ENCODE results near the gene RPGRIP1.
"Not testable (repeated sequence)": the region's sequence is repeated elsewhere in the genome, so short reads cannot be mapped to it uniquely, and the experiment has no call there.

The RPGRIP1 gene

DNA sequence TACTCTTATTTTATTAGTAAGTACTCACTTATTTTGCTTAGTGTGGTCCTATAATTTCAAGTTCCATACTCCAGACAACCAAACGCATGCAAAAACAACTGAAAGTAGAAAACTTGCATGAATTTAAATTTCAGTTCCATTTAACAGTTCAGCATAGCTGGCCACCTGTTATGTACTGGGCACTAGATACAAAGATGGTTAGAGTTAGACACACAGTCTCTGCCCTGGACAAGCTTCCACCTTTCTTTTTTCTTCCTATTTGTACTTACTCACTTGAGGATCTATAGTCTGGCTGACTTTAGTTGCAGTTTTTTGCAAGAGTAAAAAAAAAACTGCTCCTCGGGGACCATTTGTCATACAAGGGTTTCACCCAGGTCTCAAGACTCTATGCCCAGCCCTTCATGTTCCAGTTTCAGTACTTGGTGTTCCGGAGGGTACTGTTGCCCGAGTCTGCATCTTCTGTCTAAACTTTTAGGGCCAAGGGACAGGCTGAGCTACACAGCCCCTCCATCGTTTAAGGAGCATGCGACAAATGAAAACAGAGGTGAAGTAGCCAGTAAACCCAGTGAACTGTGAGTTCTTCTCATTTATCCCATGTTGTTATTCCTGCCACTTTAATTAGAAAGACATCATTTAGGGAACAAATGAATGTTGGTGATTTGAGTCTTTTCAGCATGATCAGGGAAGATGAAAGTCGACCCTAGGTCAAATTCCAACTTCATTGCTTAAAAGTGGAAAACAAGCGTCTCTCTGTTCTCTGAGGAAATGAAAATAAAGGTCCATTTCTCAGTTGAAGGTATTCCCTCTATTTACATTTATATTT is 22.3 kb downstream of the RPGRIP1 start:
- no peak for DNase-seq

DNA sequence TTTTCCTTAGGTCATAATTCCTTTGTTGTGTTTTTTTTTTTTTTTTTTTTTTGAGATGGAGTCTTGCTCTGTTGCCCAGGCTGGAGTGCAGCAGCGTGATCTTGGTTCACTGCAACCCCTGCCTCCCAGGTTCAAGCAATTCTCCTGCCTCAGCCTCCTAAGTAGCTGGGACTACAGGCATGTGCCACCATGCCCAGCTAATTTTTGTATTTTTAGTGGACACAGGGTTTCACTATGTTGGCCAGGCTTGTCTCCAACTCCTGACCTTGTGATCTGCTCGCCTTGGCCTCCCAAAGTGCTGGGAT is 22.9 kb downstream of the RPGRIP1 start:
- DNase-seq = not testable (repeated sequence)

DNA sequence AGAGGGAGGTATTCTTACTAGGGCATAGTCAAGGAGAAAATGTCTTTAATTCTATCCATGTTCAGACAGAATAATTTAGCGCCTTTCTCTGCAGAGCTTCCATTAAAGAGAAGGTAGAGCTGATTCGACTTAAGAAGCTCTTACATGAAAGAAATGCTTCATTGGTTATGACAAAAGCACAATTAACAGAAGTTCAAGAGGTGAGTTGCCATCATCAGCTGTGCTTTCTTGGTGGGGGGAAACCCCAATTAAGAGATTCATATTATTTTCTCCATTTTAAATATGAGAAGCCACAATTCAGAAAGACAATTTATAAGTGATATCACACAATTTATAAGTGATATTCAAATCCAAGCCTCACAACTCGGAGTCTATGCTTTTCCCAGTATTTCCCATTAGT is 27.8 kb downstream of the RPGRIP1 start:
- no peak for DNase-seq

DNA sequence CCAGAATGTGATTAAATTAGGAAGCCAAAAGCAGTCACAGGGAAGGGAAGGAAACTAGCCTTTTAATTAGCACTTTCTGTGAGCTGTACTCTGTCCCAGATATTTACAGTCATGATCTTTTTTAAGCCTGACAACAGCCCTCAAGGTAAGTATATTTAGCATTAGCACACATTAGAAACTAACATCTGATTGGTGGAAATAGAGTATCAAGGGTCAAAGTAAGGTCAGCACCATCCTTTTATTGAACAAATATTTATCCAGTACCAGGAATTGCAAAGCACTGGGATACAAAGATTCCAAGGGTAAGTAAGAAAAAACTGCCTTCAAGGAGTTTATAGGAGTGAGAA is 28.2 kb downstream of the RPGRIP1 start:
- DNase-seq = no peak

DNA sequence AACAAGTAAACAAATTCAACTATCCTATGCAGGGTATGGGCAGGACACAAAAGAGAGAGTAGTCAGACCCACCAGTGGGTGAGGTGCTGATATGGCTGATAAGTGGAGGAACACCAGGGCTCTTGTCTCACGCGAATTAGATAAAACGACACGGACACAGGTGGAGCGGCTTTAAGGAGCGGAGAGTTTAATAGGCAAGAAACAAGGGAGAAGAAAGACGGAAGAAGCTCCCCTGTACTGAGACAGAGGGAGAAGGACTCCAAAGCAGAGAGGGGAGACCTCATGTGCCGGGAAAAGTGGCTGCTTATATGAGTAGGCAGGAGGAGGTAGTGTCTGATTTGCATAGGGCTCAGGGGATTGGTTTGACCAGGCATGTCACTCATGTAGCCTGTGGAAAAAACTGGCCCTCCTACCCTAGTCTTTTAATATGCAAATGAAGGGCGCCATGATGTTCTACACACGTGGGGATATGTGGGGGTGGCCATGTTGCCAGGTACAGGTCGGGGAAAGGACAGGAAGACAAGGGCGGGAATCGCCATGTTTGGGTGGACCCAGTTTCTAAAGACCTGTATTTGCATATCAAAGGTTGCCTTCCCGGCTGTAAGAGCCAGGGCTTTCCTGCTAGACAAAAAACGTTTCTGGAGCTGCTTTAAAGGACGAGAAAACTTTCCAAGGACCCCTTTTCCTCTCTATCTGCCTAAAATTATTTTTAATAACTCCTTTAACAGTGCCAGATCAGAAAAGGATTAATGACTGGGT is 28.8 kb downstream of the RPGRIP1 start:
- peak; percentile 58 for DNase-seq

DNA sequence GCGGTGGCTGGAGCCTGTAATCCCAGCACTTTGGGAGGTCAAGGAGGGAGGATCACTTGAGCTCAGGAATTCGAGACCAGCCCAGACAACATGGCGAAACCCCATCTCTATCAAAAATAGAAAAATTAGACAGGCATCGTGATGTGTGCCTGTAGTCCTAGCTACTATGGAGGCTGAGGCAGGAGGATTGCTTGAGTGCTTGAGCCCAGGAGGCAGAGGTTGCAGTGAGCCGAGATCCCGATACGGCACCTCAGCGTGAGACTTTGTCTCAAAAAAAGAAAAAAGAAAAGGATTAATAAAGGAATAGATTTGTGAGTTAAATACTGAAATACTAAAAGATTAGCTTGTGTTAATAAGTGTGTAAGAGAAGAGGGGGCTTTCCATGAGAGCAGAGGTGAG is 29.4 kb downstream of the RPGRIP1 start:
- no peak for DNase-seq

DNA sequence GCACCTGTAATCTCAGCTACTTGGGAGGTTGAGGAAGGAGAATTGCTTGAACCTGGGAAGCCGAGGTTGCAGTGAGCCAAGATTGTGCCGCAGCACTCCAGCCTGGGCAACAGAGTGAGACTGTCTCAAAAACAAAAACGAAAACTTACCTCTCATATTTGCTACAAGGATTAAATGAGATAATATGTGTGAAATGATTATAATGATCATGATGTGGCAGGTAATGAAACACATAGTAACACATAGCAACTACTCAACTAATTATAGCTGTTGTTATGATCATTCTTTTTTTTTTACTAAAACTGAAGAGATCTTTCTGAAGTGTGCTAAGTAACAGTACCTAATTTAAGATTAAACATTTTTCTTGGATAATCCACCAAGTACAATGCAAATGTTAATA is 30.1 kb downstream of the RPGRIP1 start:
- DNase-seq = no peak

DNA sequence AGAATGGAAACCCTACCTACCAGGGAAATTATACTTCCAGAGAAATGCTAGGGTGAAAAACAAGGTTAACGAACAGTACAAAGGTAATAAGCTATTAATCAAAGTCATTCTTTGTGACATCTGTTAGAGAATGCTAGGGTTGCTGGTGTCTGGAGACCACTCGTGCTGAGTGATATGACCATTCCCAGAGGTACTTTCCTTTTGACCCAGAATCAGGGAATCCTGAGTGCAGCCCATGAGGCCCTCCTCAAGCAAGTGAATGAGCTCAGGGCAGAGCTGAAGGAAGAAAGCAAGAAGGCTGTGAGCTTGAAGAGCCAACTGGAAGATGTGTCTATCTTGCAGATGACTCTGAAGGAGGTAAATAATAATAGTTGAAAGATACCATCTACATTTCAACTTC is 31.7 kb downstream of the RPGRIP1 start:
- DNase-seq = no peak

DNA sequence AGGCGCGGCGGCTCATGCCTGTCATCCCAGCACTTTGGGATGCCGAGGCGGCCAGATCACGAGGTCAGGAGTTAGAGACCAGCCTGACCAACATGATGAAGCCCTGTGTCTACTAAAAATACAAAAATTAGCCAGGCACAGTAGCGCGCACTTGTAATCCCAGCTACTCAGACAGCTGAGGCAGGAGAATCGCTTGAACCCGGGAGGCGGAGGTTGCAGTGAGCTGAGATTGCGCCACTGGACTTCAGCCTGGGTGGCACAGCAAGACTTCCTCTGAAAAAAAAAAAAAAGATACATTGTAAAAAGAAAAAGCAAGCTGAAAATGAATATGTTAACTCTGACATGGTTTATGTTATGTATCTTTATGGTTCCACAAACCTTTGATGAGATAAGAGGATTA is 33.6 kb downstream of the RPGRIP1 start:
- DNase-seq = no peak

DNA sequence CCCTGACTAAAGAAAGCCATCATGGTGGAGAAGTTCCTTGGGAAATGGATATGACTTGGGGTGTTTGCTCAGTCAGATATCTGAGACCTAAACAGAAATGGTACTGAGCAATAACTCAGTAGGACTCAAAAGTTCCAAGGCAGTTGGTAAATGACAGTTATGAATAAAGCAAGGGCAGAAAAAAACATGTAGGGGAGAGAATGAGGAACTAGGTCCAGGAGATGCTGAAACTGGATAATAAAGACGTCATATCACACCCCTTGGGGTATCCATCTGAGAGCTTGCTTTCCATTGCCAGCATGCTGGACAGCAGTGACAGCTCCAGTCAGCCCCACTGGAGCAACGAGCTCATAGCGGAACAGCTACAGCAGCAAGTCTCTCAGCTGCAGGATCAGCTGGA is 37.5 kb downstream of the RPGRIP1 start:
- DNase-seq = no peak

DNA sequence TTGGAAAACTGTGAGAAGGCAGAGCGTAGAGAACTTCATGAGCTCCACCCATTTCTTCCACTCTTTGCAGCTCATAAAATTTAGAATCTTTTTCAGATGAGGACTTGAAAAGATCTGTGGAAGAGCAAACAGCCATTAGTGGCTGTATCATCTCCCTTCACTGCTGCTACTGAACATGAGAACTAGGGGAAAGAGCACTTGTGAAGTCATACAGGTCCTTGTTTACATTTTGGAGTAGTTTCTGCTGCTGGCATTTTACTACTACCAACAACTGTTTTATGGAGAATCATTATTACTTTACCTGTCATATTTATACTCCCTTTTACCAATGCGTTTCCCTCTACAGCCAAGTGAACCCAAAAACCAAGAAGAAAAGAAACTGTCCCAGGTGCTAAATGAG is 41.0 kb downstream of the RPGRIP1 start:
- DNase-seq = no peak

DNA sequence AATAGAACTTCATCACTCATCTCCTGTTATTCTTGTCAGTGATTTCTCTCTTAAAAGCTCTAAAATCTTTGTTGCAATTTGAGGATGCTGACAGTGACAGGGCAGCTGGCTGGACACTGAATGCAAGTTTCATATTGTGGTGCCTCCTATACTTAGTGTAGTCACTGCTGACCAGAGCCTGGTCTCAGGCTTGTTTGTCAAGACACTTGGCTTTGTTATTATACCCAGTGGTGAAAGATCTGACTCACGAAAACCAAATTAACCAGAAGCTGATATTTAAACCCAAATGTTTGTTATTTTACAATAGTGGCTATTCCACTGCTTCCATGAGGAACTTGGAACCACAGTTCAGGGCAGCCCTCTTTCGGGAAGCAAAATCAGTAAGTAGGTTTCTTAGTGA is 42.8 kb downstream of the RPGRIP1 start:
- no peak for DNase-seq

DNA sequence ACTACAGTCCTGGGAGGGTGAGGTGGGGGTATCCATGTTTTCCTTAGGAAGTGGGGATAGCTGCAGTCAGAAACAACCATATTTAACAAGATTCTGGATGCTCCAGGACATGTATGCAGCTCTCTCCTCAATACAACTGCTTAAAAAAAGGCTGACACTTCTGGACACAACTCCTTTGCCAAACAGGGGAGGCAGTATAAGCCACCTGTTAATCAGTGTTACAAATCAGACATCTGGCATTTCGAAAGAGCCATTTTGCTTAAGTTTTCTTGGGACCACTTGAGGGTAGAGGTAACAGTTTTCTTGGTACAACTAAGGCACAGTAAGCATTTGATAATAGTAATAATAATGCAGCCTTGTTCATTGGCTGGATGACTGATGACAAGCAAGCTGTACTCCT is 47.1 kb downstream of the RPGRIP1 start:
- no peak for DNase-seq

Measured in T-helper 9 cell (primary cell).